ENCODE data around the gene RAPGEF4. TPM values are rescaled to one million over a fixed set of nuclear protein-coding genes. Genes with fewer than 3 reads are reported as not detected.
"Not testable (repeated sequence)": the region's sequence is repeated elsewhere in the genome, so short reads cannot be mapped to it uniquely, and the experiment has no call there.

RAPGEF4 gene
- total RNA-seq, 1 experiment from 2014 or later, result 0.59 TPM

GRCh38 chr2:172745636-172746035 lies 10.0 kb downstream of the RAPGEF4 start:
- no peak for DNase-seq (ENCODE audit: low read depth, low spot score)
- ChIA-PET RAD21 (ENCODE audit: low non-redundant PET in 1 of 2, low total read pairs in 2 of 2, uncharacterized antibody in 2 of 2, unreplicated experiment in 2 of 2) (no interaction called here), POLR2A (no interaction called here), CTCF (no interaction called here)
- no peaks in the 10 kb centered on the region for H3K79me2 ChIP-seq (ENCODE audit: insufficient read depth, low read length)
- H3K9me2 ChIP-seq (ENCODE audit: insufficient read depth), result no peaks in the 10 kb centered on the region
- TF ChIP-seq ZFX (IDR thresholded peaks at IDR 0.05) (no peak), CTCF (IDR thresholded peaks at IDR 0.05 in 2 of 3, conservative IDR thresholded peaks at IDR 0.05 in 1 of 3; ENCODE audit: borderline replicate concordance in 1 of 3, insufficient read depth in 1 of 3, low read depth in 2 of 3, low read length in 2 of 3) (no peak), TCF7L2 (IDR thresholded peaks at IDR 0.05; ENCODE audit: borderline replicate concordance, extremely low read depth, insufficient read depth, insufficient read length) (no peak), ELF1 (IDR thresholded peaks at IDR 0.05; ENCODE audit: borderline replicate concordance, low read depth) (no peak), SIN3A (IDR thresholded peaks at IDR 0.05; ENCODE audit: low read depth) (no peak), CEBPB (IDR thresholded peaks at IDR 0.05; ENCODE audit: low read depth) (no peak), POLR2AphosphoS5 (IDR thresholded peaks at IDR 0.05; ENCODE audit: low read depth, low read length) (no peak), SP1 (IDR thresholded peaks at IDR 0.05; ENCODE audit: low read depth) (no peak), POLR2A (IDR thresholded peaks at IDR 0.05; ENCODE audit: borderline replicate concordance, extremely low read depth, insufficient read depth, insufficient read length) (no peak), ZNF274 (IDR thresholded peaks at IDR 0.05; ENCODE audit: low read depth, low read length) (no peak), RAD21 (IDR thresholded peaks at IDR 0.05; ENCODE audit: low read depth) (no peak), EZH2 (IDR thresholded peaks at IDR 0.05) (no peak), EGR1 (IDR thresholded peaks at IDR 0.05; ENCODE audit: low read depth) (no peak), EZH2phosphoT487 (IDR thresholded peaks at IDR 0.05; ENCODE audit: borderline replicate concordance) (no peak), FOSL1 (IDR thresholded peaks at IDR 0.05; ENCODE audit: low read depth) (no peak), SRF (IDR thresholded peaks at IDR 0.05; ENCODE audit: low read depth) (no peak)
- no peaks in the 10 kb centered on the region for H4K20me1 ChIP-seq (ENCODE audit: insufficient read depth)
- no peaks in the 10 kb centered on the region for H3K36me3 ChIP-seq (ENCODE audit: control insufficient read depth in 1 of 2, insufficient read depth in 2 of 2, low read length in 2 of 2)
- H3K4me1 ChIP-seq (ENCODE audit: control insufficient read depth in 1 of 2, insufficient read depth in 2 of 2, low read length in 2 of 2), result no peaks in the 10 kb centered on the region
- no peak overlapping the region for H3K4me3 ChIP-seq (replicated peaks in 1 of 2; ENCODE audit: low read depth in 1 of 2, low read length in 2 of 2)
- no peak for ATAC-seq
- BruUV-seq (replicated peaks), result no TSS peak
- H3K27me3 ChIP-seq (ENCODE audit: insufficient read depth, low read length), result no peaks in the 10 kb centered on the region
- no peak overlapping the region for H3K9ac ChIP-seq (ENCODE audit: low read length)
- H2AFZ ChIP-seq (ENCODE audit: low read depth, low read length, poor library complexity, severe bottlenecking), result no peak overlapping the region
- H3K27ac ChIP-seq (ENCODE audit: low read depth, low read length), result no peak overlapping the region
- intact Hi-C loops (cut with micrococcal nuclease), result no loop called here
- no peaks in the 10 kb centered on the region for H3K9me3 ChIP-seq (ENCODE audit: control insufficient read depth in 1 of 2, insufficient read depth in 1 of 2, low read depth in 1 of 2, low read length in 2 of 2)
- no peak overlapping the region for H3K4me2 ChIP-seq (ENCODE audit: low read length)

GRCh38 chr2:172748543-172748942 lies 12.9 kb downstream of the RAPGEF4 start:
- H3K79me2 ChIP-seq (ENCODE audit: insufficient read depth, low read length); H3K9me3 ChIP-seq (ENCODE audit: control insufficient read depth in 1 of 2, insufficient read depth in 1 of 2, low read depth in 1 of 2, low read length in 2 of 2); POLR2A ChIA-PET; H3K4me2 ChIP-seq (ENCODE audit: low read length); H3K9me2 ChIP-seq (ENCODE audit: insufficient read depth); BruUV-seq (replicated peaks); H3K36me3 ChIP-seq (ENCODE audit: control insufficient read depth in 1 of 2, insufficient read depth in 2 of 2, low read length in 2 of 2); H3K4me3 ChIP-seq (replicated peaks in 1 of 2; ENCODE audit: low read depth in 1 of 2, low read length in 2 of 2); H2AFZ ChIP-seq (ENCODE audit: low read depth, low read length, poor library complexity, severe bottlenecking); DNase-seq (ENCODE audit: low read depth, low spot score); H4K20me1 ChIP-seq (ENCODE audit: insufficient read depth); CTCF ChIA-PET; ATAC-seq; RAD21 ChIA-PET (ENCODE audit: low non-redundant PET in 1 of 2, low total read pairs in 2 of 2, uncharacterized antibody in 2 of 2, unreplicated experiment in 2 of 2); H3K4me1 ChIP-seq (ENCODE audit: control insufficient read depth in 1 of 2, insufficient read depth in 2 of 2, low read length in 2 of 2); intact Hi-C loops (cut with micrococcal nuclease); H3K9ac ChIP-seq (ENCODE audit: low read length); H3K27me3 ChIP-seq (ENCODE audit: insufficient read depth, low read length); H3K27ac ChIP-seq (ENCODE audit: low read depth, low read length): not testable (repeated sequence)
